Measurements from ENCODE around the gene COL11A1. TPM values are rescaled to one million over a fixed set of nuclear protein-coding genes. Genes with fewer than 3 reads are reported as not detected.
"Not testable (repeated sequence)": the region's sequence is repeated elsewhere in the genome, so short reads cannot be mapped to it uniquely, and the experiment has no call there.

Gene COL11A1
- total RNA-seq, 1 donor from 2014 or later, result 85.6 TPM

- Histone ChIP-seq H3K36me3 (ENCODE audit: control insufficient read depth in 3 of 3, insufficient read depth in 3 of 3, low read length in 3 of 3) (no peaks in the 10 kb centered on the region), H3K27ac (ENCODE audit: low read depth, low read length) (no peak overlapping the region)
Measured at GRCh38 chr1:103089221-103089620, 19.1 kb downstream of the COL11A1 start.

DNA sequence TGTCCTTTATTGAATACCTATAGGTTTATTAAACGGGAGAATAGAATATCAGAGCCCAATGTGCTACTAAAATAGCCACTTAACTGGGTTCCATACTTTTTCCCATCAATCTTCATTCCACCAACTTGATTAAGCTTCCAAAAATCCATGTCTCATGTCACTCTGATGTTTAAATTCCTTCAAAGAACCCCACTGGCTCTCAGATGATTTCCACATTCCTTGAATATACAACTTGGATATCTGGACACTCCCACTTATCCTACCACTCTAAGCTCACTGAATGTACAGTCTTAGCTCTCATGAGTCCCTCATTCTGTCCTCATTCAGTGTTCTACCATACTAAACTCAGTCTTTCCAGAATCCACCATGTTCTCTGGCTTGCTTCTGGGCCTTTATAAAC, 21.1 kb downstream of the COL11A1 start:
- Histone ChIP-seq H3K9me3 (ENCODE audit: control insufficient read depth in 3 of 3, low read length in 3 of 3) (no peaks in the 10 kb centered on the region), H3K4me3 (ENCODE audit: low read length in 3 of 3) (no peak overlapping the region), H3K27ac (ENCODE audit: low read depth, low read length) (no peak overlapping the region), H3K36me3 (ENCODE audit: control insufficient read depth in 3 of 3, insufficient read depth in 3 of 3, low read length in 3 of 3) (no peaks in the 10 kb centered on the region), H3K4me1 (ENCODE audit: control insufficient read depth in 3 of 3, insufficient read depth in 3 of 3, low read length in 3 of 3) (no peaks in the 10 kb centered on the region), H3K9ac (ENCODE audit: low read depth in 1 of 3, low read length in 3 of 3) (no peak overlapping the region), H3K27me3 (ENCODE audit: control insufficient read depth in 3 of 3, insufficient read depth in 3 of 3, low read length in 3 of 3) (no peaks in the 10 kb centered on the region)

More at GRCh38 chr1:103089221-103089620, 19.1 kb downstream of the COL11A1 start:
- H3K27me3 ChIP-seq (ENCODE audit: control insufficient read depth in 3 of 3, insufficient read depth in 3 of 3, low read length in 3 of 3), result no peaks in the 10 kb centered on the region
- H3K4me3 ChIP-seq (ENCODE audit: low read length in 3 of 3), result no peak overlapping the region
- H3K9ac ChIP-seq (ENCODE audit: low read depth in 1 of 3, low read length in 3 of 3), result no peak overlapping the region
- H3K4me1 ChIP-seq (ENCODE audit: control insufficient read depth in 3 of 3, insufficient read depth in 3 of 3, low read length in 3 of 3), result no peaks in the 10 kb centered on the region
- no peaks in the 10 kb centered on the region for H3K9me3 ChIP-seq (ENCODE audit: control insufficient read depth in 3 of 3, low read length in 3 of 3)

DNA sequence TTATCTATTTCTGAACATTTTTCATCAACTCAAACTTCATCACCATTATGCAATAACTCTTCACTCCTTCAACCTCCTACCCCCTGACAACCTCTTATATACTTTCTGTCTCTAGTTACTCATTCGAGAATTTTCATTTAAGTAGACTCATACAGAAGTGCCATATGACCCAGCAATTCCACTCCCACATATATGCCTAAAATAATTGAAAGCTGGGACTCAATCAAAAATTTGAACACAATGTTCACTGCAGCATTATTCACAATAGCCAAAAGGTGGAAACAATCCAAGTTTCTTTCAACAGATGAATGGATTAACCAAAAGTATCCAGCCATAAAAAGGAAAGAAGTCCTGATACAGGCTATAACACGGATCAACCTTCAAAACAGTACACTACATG, 24.1 kb downstream of the COL11A1 start:
- Histone ChIP-seq H3K9ac (ENCODE audit: low read depth in 1 of 3, low read length in 3 of 3) (no peak overlapping the region), H3K27me3 (ENCODE audit: control insufficient read depth in 3 of 3, insufficient read depth in 3 of 3, low read length in 3 of 3) (no peaks in the 10 kb centered on the region), H3K9me3 (ENCODE audit: control insufficient read depth in 3 of 3, low read length in 3 of 3) (no peaks in the 10 kb centered on the region), H3K27ac (ENCODE audit: low read depth, low read length) (no peak overlapping the region), H3K4me3 (ENCODE audit: low read length in 3 of 3) (no peak overlapping the region), H3K36me3 (ENCODE audit: control insufficient read depth in 3 of 3, insufficient read depth in 3 of 3, low read length in 3 of 3) (no peaks in the 10 kb centered on the region), H3K4me1 (ENCODE audit: control insufficient read depth in 3 of 3, insufficient read depth in 3 of 3, low read length in 3 of 3) (no peaks in the 10 kb centered on the region)

DNA sequence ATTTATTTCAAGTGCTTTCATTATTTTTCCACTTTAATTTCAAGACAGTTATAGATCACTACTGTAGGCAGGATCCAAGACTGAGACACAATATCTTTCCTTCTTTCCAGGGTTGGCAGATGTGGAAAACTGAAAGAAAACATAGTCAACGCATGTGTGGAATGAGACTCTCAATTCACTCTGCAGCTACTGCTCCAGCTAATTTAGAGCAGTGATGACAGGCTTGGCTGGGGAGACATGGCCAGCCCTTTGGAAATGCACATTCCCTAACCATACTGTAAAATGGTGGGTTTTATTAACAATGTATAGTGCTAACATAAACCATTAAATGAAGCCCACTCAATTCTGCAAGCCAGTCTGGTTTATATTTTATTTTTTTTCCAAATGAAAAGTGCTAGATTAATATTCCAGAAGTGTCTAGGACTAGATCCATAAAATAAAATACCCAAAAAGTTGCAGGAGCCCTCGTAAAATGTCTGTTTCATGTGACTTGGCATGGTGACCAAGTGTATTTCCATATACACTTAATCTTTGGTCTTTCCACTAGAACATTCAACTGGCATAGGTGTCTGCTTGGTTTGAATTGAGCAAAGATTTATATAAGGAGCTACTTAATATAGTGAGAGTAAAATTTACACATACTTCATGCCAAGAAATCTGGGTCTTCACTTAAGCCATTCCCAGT, 32.9 kb downstream of the COL11A1 start:
- Histone ChIP-seq H3K4me3 (ENCODE audit: low read length in 3 of 3) (no peak overlapping the region), H3K27ac (ENCODE audit: low read depth, low read length) (no peak overlapping the region), H3K27me3 (ENCODE audit: control insufficient read depth in 3 of 3, insufficient read depth in 3 of 3, low read length in 3 of 3) (no peaks in the 10 kb centered on the region), H3K9ac (ENCODE audit: low read depth in 1 of 3, low read length in 3 of 3) (no peak overlapping the region), H3K36me3 (ENCODE audit: control insufficient read depth in 3 of 3, insufficient read depth in 3 of 3, low read length in 3 of 3) (no peaks in the 10 kb centered on the region), H3K9me3 (ENCODE audit: control insufficient read depth in 3 of 3, low read length in 3 of 3) (no peaks in the 10 kb centered on the region), H3K4me1 (ENCODE audit: control insufficient read depth in 3 of 3, insufficient read depth in 3 of 3, low read length in 3 of 3) (no peaks in the 10 kb centered on the region)

DNA sequence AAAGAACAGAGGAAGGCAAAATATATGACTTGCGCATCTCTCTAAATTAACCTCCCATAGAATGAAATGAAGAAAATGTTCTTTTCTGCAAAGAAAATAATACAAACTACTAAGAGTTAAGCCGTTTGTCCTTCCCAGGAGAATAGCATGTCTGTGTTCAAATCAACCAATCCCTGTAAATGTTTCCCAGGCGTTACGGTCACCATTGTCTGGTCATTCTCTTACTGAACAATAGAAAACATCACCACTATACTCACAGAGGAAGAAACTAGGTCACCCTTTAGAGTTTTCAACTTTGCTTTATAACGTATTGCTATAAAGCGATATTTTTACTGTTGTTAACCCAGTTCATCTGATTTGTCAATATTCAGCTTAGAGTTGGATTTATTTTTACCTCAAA, 34.1 kb downstream of the COL11A1 start:
- Histone ChIP-seq H3K27me3 (ENCODE audit: control insufficient read depth in 3 of 3, insufficient read depth in 3 of 3, low read length in 3 of 3) (no peaks in the 10 kb centered on the region), H3K9ac (ENCODE audit: low read depth in 1 of 3, low read length in 3 of 3) (no peak overlapping the region)

DNA sequence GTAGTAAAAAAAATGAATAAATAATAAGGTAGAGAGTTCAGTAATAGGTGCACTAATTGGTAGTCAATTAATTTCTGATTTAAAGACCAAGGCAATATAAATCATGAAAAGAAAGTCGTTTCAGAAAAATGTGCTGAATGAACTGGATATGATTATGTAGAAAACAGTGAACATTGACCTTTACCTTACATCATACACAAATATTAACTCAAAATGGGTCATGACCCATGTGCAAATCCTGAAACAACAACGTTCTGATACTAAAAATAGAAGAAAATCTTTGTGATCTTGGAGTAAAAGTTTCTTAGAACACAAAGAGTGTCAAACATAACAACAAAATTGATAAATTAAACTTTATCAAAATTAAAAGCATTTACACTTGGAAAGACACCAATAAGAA, 39.1 kb downstream of the COL11A1 start:
- Histone ChIP-seq H3K36me3 (ENCODE audit: control insufficient read depth in 3 of 3, insufficient read depth in 3 of 3, low read length in 3 of 3) (no peaks in the 10 kb centered on the region), H3K4me1 (ENCODE audit: control insufficient read depth in 3 of 3, insufficient read depth in 3 of 3, low read length in 3 of 3) (no peaks in the 10 kb centered on the region), H3K9me3 (ENCODE audit: control insufficient read depth in 3 of 3, low read length in 3 of 3) (no peaks in the 10 kb centered on the region), H3K27ac (ENCODE audit: low read depth, low read length) (no peak overlapping the region), H3K27me3 (ENCODE audit: control insufficient read depth in 3 of 3, insufficient read depth in 3 of 3, low read length in 3 of 3) (no peaks in the 10 kb centered on the region), H3K9ac (ENCODE audit: low read depth in 1 of 3, low read length in 3 of 3) (no peak overlapping the region), H3K4me3 (ENCODE audit: low read length in 3 of 3) (no peak overlapping the region)

More for the DNA sequence above, 34.1 kb downstream of the COL11A1 start:
- H3K4me3 ChIP-seq (ENCODE audit: low read length in 3 of 3), result no peak overlapping the region
- no peaks in the 10 kb centered on the region for H3K9me3 ChIP-seq (ENCODE audit: control insufficient read depth in 3 of 3, low read length in 3 of 3)
- H3K4me1 ChIP-seq (ENCODE audit: control insufficient read depth in 3 of 3, insufficient read depth in 3 of 3, low read length in 3 of 3), result no peaks in the 10 kb centered on the region
- no peaks in the 10 kb centered on the region for H3K36me3 ChIP-seq (ENCODE audit: control insufficient read depth in 3 of 3, insufficient read depth in 3 of 3, low read length in 3 of 3)
- H3K27ac ChIP-seq (ENCODE audit: low read depth, low read length), result no peak overlapping the region

- H3K4me3 ChIP-seq (ENCODE audit: low read length in 3 of 3), result no peak overlapping the region
- H3K36me3 ChIP-seq (ENCODE audit: control insufficient read depth in 3 of 3, insufficient read depth in 3 of 3, low read length in 3 of 3), result no peaks in the 10 kb centered on the region
- no peaks in the 10 kb centered on the region for H3K9me3 ChIP-seq (ENCODE audit: control insufficient read depth in 3 of 3, low read length in 3 of 3)
- no peak overlapping the region for H3K27ac ChIP-seq (ENCODE audit: low read depth, low read length)
- no peaks in the 10 kb centered on the region for H3K4me1 ChIP-seq (ENCODE audit: control insufficient read depth in 3 of 3, insufficient read depth in 3 of 3, low read length in 3 of 3)
- no peak overlapping the region for H3K9ac ChIP-seq (ENCODE audit: low read depth in 1 of 3, low read length in 3 of 3)
- no peaks in the 10 kb centered on the region for H3K27me3 ChIP-seq (ENCODE audit: control insufficient read depth in 3 of 3, insufficient read depth in 3 of 3, low read length in 3 of 3)
Measured at GRCh38 chr1:103063921-103064320, 44.4 kb downstream of the COL11A1 start.

- Histone ChIP-seq H3K36me3 (ENCODE audit: control insufficient read depth in 3 of 3, insufficient read depth in 3 of 3, low read length in 3 of 3) (no peaks in the 10 kb centered on the region), H3K4me1 (ENCODE audit: control insufficient read depth in 3 of 3, insufficient read depth in 3 of 3, low read length in 3 of 3) (no peaks in the 10 kb centered on the region), H3K4me3 (ENCODE audit: low read length in 3 of 3) (no peak overlapping the region), H3K27me3 (ENCODE audit: control insufficient read depth in 3 of 3, insufficient read depth in 3 of 3, low read length in 3 of 3) (no peaks in the 10 kb centered on the region), H3K9ac (ENCODE audit: low read depth in 1 of 3, low read length in 3 of 3) (no peak overlapping the region), H3K27ac (ENCODE audit: low read depth, low read length) (no peak overlapping the region), H3K9me3 (ENCODE audit: control insufficient read depth in 3 of 3, low read length in 3 of 3) (no peaks in the 10 kb centered on the region)
Measured at GRCh38 chr1:103058391-103058790, 49.9 kb downstream of the COL11A1 start.

- Histone ChIP-seq H3K9me3 (ENCODE audit: control insufficient read depth in 3 of 3, low read length in 3 of 3) (no peaks in the 10 kb centered on the region), H3K9ac (ENCODE audit: low read depth in 1 of 3, low read length in 3 of 3) (no peak overlapping the region), H3K27me3 (ENCODE audit: control insufficient read depth in 3 of 3, insufficient read depth in 3 of 3, low read length in 3 of 3) (no peaks in the 10 kb centered on the region), H3K27ac (ENCODE audit: low read depth, low read length) (no peak overlapping the region), H3K4me3 (ENCODE audit: low read length in 3 of 3) (no peak overlapping the region), H3K4me1 (ENCODE audit: control insufficient read depth in 3 of 3, insufficient read depth in 3 of 3, low read length in 3 of 3) (no peaks in the 10 kb centered on the region), H3K36me3 (ENCODE audit: control insufficient read depth in 3 of 3, insufficient read depth in 3 of 3, low read length in 3 of 3) (no peaks in the 10 kb centered on the region)
Measured at GRCh38 chr1:103056423-103056822, 51.9 kb downstream of the COL11A1 start.

DNA sequence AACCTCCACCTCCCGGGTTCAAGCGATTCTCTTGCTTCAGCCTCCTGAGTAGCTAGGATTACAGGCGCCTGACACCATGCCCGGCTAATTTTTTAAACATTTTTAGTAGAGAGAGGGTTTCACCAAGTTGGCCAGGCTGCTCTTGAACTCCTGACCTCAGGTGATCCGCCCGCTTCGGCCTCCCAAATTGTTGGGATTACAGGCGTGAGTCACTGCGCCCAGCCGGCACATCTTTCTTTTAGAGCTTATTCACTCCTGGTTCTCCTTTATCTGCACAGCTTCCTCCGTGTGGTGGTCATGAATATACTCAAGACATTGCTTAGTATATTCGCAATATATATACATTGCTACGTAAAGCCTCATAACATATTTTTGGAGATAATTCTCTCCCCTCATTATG, 80.2 kb downstream of the COL11A1 start:
- H3K9ac ChIP-seq (ENCODE audit: low read depth in 1 of 3, low read length in 3 of 3); H3K4me1 ChIP-seq (ENCODE audit: control insufficient read depth in 3 of 3, insufficient read depth in 3 of 3, low read length in 3 of 3); H3K36me3 ChIP-seq (ENCODE audit: control insufficient read depth in 3 of 3, insufficient read depth in 3 of 3, low read length in 3 of 3); H3K27me3 ChIP-seq (ENCODE audit: control insufficient read depth in 3 of 3, insufficient read depth in 3 of 3, low read length in 3 of 3); H3K4me3 ChIP-seq (ENCODE audit: low read length in 3 of 3); H3K27ac ChIP-seq (ENCODE audit: low read depth, low read length); H3K9me3 ChIP-seq (ENCODE audit: control insufficient read depth in 3 of 3, low read length in 3 of 3): not testable (repeated sequence)

Data from skeletal muscle tissue (tissue), 4 donors.